Transverse colon (tissue), 4 donors: ENCODE data around the gene RTF1.

Experiments
- CTCF ChIP-seq, 5 experiments: fragments of 200-600 bp in 3 of 5; fragments of 450-650 bp in 2 of 5; sonication (generic) in 3 of 5; IDR thresholded peaks; 1 replicate in 2 of 5; 2 replicates in 3 of 5; pipeline ENCODE4 v1.5.1; 2016 to 2017; ENCODE audit warnings: antibody characterized with exemption in 5 of 5, inconsistent platforms in 3 of 5, mild to moderate bottlenecking in 2 of 5, moderate library complexity in 1 of 5
- EP300 ChIP-seq: sonication (generic); formaldehyde crosslinking; IDR thresholded peaks from one replicate; pipeline ENCODE4 v1.6.1; 2017; ENCODE audit warnings: antibody characterized with exemption, low read depth
- POLR2A ChIP-seq: fragments of 450-650 bp; IDR thresholded peaks from one replicate; pipeline ENCODE4 v1.6.1; 2016; ENCODE audit warnings: antibody characterized with exemption, mild to moderate bottlenecking, moderate library complexity
- POLR2AphosphoS5 ChIP-seq, 3 donors: sonication (generic); formaldehyde crosslinking; IDR thresholded peaks; one replicate each; pipeline ENCODE4 v1.6.1; 2016; ENCODE audit warnings: antibody characterized with exemption in 3 of 3

- TF ChIP-seq POLR2A (no peak), CTCF (IDR thresholded peaks at IDR 0.05) (no peak), POLR2AphosphoS5 (IDR thresholded peaks at IDR 0.05) (no peak), EP300 (no peak)
These were observed 88.9 kb downstream of the RTF1 start for GRCh38 chr15:41505776-41506175.
